HS-5 (cell line): ENCODE data around the gene CCDC7.
"Not testable (repeated sequence)": the region's sequence is repeated elsewhere in the genome, so short reads cannot be mapped to it uniquely, and the experiment has no call there.

Source experiments
- DNase-seq: peaks from one replicate; pipeline ENCODE4 v3.0.0-alpha.2; 2012; ENCODE audit warnings: low read depth

CCDC7 gene

DNA sequence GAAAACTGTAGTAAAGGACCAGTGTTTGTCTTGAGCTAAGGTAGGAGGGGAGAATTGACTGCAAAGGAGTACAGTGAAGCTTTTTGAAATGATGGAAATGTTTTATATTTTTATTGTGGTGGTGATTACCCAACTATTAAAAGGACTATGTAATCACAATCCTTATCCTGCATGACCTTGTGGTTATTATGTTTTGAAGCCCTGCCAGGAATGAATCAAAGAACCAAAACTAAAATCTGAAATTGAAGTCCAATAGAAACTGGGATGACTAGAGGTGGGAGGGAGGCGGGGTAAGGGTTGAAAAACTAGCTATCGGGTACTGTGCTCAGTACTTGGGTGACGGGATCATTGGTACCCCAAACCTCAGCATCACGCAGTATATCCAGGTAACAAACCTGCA is 8.2 kb downstream of the CCDC7 start:
- no peak for DNase-seq

DNA sequence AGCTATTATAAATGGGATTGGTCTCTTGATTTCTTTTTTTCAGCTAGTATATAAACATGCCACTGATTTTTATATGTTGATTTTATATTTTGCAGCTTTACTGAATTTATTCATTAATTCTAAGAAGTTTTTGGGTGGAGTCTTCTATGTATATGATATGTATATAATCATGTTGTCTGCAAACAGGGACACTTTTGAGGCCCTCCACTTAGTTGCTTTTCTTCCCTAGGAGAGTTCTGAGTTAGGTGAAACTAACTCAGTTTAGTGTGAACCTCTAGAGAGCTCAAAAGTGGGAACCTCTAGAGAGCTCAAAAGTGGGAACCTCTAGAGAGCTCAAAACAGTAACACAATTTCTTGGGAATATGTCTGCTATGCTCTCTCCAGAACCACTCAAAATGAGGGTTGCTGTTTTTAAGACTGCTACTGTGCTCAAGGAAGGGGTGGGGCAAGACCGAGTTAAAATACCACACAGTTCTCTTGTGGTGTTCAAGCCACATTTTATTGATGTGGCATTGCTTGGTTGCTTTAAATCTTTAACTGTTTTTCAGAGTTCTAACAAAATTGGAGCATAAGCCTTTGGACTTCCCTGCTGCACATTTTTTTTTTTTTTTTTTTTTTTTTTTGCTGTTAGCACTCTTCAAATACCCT is 13.2 kb downstream of the CCDC7 start:
- DNase-seq, result no peak

DNA sequence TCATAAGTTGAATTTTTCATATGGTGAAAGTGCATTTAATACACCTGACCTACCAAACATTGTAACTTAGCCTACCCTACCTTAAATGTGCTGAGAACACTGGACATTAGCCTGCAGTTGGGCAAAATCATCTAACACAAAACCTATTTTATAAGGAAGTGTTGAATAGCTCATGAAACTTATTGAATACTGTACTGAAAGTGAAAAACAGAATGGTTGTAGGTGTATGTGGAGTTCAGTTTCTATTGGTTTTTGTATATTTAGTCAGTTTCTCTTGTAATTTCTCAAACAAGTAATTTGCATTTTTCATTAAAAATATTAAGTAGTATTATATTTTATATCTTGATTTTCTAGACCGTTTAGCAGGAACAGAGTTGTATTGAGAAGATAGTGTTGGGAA is 15.3 kb downstream of the CCDC7 start:
- no peak for DNase-seq

DNA sequence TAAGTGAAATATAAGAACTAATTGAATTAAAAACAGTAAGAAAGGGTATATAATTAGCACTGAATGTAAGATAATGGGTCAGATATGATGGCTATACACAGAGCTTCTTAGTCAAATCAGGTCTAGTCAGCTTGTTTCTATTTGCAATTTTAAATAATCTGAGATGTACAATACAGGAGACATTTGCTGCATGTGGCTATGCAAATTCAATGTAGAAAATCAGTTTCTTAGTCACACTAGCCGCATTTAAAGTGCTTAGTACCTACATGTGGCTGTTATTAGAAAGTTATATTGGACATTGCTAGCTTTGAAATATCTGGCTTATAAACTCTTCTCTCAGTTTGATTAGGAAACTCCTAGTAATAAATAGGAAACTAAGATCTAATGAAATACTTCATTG is 25.3 kb downstream of the CCDC7 start:
- no peak for DNase-seq

DNA sequence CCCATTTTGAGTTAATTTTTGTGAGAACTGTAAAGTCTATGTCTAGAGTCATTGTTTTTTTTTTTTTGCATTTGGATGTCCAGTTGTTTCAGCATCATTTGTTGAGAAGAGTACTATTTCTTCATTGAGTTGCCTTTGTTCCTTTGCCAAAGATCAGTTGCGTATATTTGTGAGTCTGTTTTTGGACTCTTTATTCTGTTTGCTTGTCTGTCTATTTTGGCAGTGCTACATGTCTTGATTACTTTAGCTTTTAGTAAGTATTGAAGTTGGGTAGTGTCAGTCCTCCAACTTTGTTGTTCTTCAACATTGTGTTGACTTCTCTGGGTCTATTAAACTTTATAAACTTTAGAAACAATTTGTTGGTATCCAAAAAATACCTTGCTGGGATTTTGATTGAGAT is 31.6 kb downstream of the CCDC7 start:
- no peak for DNase-seq

DNA sequence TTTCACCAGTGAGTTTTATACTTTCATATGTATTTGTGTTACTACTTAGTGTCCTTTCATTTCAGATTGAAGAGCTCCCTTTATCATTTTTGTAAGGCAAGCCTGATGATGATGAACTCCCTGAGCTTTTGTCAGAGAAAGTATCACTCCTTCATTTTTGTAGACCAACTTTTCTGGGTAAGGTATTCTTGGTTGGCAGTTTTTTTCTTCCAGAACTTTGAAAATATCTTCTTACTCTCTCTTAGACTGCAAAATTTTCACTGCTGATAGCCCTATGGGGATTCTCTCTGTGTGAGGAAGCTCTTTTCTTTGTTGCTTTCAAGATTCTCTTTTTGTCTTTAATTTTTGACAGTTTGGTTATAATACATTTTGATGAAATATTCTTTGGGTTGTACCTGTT is 35.7 kb downstream of the CCDC7 start:
- DNase-seq, result no peak

DNA sequence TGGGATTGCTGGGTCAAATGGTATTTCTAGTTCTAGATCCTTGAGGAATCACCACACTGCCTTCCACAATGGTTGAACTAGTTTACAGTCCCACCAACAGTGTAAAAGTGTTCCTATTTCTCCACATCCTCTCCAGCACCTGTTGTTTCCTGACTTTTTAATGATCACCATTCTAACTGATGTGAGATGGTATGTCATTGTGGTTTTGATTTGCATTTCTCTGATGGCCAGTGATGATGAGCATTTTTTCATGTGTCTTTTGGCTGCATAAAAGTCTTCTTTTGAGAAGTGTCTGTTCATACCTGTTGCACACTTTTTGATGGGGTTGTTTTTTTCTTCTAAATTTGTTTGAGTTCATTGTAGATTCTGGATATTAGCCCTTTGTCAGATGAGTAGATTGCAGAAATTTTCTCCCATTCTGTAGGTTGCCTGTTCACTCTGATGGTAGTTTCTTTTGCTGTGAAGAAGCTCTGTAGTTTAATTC is 37.1 kb downstream of the CCDC7 start:
- DNase-seq, result not testable (repeated sequence)

DNA sequence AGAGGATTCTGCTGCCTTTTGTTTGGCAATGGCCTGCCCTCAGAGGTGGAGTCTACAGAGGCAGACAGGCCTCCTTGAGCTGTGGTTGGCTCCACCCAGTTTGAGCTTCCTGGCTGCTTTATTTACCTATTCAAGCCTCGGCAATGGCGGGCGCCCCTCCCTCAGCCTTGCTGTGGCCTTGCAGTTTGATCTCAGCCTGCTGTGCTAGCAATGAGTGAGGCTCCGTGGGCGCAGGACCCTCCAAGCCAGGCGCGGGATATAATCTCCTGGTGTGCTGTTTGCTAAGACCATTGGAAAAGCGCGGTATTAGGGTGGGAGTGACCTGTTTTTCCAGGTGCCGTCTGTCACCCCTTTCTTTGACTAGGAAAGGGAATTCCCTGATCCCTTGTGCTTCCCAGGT is 42.1 kb downstream of the CCDC7 start:
- DNase-seq, result not testable (repeated sequence)

DNA sequence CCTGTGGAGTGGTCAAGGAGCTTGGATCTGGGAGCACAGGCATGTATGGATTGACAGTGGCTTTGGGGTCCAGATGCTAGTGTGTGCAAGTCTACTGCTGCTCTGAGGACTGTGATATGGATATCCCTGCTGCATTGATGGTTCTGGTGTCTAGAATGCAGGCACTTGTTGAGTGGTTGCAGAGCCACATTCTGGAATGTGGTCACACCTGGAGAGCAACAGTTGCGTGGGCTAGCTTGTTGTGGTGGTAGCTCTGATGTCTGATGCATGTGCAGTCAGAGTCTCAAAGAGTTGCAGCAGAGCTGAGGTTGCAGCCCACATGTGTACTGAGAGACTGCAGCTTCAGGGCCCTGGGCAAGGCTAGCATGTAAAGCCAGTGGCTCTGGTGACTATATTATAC is 43.2 kb downstream of the CCDC7 start:
- DNase-seq, result no peak

DNA sequence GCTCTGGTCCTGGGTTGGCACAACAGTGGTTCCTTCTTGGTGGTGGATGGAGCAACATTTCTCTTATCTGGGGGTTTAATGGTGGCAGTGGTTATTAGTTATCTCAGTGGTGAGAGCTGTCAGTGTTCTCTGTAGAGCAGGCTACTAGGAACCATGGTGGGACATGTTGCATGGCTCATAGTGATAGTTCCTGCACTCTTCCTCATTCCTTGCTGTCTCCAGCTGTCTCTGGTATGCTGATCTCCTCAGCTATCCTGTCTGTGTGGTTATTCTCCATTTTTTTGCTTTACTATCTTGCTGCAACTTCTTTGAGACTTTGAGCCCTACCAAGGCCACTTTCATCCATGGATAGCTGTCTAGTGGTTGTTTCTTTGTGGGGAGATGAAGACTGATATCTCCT is 44.0 kb downstream of the CCDC7 start:
- DNase-seq, result no peak

DNA sequence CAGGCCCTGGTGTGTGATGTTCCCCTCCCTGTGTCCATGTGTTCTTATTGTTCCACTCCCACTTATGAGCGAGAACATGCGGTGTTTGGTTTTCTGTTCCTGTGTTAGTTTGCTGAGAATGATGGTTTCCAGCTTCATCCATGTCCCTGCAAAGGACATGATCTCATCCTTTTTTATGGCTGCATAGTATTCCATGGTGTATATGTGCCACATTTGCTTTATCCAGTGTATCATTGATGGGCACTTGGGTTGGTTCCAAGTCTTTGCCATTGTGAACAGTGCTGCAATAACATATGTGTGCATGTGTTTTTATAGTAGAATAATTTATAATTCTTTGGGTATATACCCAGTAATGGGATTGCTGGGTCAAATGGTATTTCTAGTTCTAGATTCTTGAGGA is 48.6 kb downstream of the CCDC7 start:
- not testable (repeated sequence) for DNase-seq

DNA sequence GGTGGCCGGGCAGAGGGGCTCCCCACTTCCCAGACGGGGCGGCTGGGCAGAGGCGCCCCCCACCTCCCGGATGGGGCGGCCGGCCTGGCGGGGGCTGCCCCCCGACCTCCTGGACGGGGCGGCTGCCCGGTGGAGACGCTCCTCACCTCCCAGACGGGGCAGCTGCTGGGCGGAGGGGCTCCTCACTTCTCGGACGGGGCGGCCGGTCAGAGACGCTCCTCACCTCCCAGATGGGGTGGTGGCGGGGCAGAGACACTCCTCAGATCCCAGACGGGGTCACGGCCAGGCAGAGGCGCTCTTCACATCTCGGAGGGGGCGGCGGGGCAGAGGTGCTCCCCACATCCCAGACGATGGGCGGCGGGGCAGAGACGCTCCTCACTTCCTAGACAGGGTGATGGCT is 54.2 kb downstream of the CCDC7 start:
- not testable (repeated sequence) for DNase-seq

DNA sequence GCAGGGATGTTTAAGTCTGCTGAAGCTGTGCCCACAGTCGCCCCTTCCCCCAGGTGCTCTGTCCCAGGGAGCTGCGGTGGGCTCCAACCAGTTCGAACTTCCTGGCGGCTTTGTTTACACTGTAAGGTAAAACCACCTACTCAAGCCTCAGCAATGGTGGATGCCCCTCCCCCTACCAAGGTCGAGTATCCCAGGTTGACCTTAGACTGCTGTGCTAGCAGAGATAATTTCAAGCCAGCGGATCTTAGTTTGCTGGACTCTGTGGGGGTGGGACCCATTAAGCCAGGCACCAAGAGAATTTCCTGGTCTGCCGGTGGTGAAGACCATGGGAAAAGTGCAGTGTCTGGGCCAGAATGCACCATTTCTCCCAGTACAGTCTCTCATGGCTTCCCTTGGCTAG is 56.0 kb downstream of the CCDC7 start:
- DNase-seq, result no peak

DNA sequence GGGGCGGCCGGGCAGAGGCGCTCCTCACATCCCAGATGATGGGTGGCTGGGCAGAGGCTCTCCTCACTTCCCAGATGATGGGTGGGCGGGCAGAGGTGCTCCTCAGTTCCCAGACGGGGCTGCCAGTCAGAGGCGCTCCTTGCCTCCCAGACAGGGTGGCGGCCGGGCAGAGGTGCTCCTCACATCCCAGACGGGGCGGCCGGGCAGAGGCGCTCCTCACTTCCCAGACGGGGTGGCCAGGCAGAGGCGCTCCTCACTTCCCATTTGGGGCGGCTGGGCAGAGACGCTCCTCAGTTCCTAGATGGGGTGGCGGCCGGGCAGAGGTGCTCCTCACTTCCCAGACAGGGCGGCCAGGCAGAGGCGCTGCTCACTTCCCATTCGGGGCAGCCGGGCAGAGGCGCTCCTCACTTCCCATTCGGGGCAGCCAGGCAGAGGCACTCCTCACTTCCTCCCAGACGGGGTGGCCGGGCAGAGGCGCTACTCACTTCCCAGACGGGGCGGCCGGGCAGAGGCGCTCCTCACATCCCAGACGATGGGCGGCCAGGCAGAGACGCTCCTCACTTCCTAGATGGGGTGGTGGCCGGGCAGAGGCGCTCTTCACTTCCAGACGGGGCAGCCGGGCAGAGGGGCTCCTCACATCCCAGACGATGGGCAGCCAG is 60.0 kb downstream of the CCDC7 start:
- not testable (repeated sequence) for DNase-seq

DNA sequence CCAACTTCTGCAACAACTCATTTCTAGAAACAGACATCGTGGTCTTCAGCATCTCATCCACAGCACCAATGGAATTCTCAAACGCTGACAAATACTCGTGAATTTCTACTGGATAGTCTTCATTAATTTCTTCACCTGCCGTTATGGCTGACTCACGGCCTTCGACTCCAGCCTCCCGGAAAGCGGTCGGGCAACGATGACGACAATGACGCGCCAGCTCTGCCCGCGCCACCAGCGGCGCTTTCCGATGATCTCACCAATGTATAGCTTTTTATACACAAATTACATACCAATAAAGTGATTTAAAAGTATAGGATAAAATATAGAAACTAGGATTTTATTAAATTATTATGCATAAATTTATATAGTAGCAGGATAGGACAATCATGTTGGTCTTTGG is 65.7 kb downstream of the CCDC7 start:
- no peak for DNase-seq

DNA sequence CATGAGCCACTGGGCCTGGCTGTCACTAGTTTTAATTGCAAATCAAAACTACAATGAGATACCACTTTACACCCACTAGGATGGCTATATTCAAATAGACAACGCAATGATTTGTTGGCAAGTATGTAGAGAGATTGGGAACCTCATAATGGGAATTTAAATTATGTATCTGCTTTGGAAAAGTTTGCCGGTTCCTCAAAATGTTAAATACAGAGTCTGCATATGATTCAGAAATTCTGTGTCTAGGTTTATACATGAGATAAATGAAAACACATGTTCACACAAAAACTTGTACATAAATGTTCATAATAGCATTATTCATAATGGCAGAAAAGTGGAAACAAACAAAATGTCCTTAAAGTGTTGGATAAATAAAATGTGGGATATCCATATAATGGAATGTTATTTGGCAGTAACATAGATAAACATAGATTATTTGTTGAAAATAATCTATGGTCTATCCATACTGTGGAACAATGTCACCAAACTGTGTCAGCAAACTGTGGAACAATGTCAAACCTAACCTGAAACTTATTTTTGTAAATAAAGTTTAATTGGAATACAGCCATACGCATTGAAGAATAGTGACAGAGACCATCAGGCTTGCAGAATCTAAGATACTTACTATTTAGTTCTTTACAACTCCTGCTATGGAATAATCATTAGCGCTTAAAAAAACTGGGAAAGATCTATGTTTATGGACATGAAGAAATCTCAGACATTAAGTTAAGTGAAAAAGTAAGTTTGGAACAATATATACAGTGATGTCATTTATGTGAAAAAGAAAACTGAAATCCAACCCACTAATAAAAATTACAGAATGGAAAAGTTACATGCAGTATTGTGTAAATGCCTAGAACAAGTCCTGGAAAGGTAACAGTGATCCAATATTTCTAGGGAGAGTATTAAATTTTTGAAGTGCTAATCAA is 70.9 kb downstream of the CCDC7 start:
- DNase-seq, result no peak

DNA sequence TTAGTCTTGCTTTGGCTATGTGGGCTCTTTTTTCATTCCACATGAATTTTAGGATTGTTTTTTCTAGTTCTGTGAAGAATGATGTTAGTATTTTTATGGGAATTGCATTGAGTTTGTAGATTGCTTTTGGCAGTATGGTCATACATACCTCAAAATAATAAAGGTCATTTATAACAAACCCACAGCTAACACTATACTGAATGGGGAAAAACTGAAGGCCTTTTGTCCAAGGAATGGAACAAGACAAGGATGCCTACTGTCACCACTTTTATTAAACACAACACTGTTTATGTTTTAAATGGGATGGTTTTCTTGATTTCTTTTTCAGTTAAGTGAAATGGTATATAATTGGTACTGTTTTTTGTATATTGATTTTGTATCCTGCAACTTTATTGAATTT is 84.3 kb downstream of the CCDC7 start:
- DNase-seq, result no peak

DNA sequence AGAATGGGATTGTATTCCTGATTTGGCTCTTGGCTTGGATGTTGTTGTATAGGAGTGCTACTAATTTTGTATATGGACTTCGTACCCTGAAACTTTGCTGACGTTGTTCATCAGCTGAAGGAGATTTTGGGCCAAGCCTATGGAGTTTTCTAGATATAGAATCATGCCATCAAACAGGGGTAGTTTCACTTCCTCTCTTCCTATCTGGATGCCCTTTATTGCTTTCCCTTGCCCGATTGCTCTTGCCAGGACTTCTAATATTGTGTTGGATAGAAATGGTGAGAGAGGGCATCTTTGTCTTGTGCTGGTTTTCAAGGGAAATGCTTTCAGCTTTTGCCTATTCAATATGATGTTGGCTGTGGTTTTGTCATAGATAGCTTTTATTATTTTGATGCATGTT is 92.3 kb downstream of the CCDC7 start:
- DNase-seq, result no peak

DNA sequence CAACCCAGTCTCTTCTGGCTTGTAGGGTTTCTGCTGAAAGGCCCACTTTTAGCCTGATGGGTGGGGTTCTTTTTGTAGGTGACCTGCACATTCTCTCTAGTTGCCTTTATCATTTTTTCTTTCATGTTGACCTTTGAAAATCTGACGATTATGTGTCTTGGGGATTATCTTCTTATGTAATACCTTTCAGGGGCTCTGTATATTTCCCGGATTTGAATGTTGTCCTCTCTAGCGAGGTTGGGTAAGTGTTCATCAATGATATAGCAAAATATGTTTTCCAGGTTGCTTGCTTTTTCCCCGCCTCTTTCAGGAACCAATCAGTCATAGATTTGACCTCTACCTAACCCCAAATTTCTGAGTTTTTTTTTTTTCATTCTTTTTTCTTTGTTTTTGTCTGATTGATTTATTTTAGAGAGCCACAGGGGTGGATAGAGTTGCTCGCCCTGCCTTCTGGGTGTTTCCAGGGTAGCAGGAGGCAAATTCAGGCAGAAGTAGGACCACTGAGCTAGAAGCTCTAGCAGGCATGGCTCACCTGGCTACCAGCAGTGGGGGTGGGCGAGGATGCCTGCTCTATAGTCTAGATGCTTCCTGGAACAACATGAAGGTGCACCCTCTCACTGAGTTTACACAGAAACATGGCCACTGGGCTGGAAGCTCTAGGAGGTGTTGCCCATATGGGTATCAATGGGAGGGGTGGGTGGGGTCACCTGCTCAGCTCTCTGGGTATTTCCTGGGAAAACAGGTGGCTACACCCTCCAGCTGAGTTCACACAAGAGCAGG is 94.9 kb downstream of the CCDC7 start:
- no peak for DNase-seq

DNA sequence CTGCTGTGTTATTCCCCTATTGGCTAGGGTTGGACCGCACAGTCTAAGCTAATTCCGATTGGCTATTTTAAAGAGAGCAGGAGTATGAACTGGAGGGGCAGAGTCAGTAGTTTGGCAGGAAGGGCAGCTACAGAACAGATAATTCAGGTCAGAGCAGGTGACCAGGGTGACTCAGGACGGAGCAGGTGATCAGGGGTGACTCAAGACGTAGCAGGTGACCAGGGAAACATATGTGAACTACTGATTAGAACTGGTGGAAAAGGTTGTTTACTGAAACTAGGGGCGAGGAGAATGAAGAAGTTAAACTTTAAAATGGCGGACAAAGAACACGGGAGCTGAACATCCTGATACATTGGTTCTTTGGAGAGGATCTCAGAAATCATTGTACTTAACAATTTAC is 102.3 kb downstream of the CCDC7 start:
- DNase-seq, result no peak

DNA sequence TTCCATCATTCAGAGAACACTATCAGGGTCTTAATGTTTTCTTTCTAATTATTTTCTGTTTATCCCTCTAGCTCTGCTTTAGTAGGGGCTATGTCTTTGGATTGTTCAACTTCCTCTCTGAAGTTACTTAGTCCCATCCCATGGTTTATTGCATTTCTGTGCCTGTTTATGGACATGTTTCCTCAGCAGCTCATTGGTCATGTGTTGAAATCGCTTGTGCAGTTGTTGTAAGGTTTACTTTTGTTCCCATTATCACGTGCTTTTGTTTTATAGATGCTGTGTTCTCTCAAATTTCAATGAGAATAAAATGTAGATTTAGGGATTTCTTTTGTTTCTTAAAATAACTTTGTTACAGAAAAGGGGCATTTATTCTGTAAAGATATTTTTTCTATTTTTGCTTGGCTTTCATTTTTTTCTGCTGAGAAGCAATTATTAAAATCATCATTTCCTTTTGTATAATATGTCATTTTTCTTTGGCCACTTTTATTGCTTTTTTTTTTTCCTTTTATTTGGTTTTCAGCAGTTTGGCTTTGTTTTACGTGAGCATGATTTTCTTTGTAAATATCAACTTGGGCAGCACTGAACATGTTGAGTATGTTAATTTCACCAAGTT is 110.9 kb downstream of the CCDC7 start:
- DNase-seq, result no peak

DNA sequence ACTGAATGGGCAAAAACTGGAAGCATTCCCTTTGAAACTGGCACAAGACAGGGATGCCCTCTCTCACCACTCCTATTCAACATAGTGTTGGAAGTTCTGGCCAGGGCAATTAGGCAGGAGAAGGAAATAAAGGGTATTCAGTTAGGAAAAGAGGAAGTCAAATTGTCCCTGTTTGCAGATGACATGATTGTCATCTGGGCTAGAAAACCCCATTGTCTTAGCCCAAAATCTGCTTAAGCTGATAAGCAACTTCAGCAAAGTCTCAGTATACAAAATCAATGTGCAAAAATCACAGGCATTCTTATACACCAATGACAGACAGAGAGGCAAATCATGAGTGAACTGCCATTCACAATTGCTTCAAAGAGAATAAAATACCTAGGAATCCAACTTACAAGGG is 116.8 kb downstream of the CCDC7 start:
- not testable (repeated sequence) for DNase-seq
